Endothelial cell of umbilical vein (primary cell): ENCODE results near the gene SIRT4. TPM values are rescaled to one million over a fixed set of nuclear protein-coding genes. Genes with fewer than 3 reads are reported as not detected.

Experiments
- BruUV-seq: library from RNA; stranded (reverse); fragments of 400-500 nt; replicated peaks from 2 replicates; lab custom pipeline; 2021; lab: Mats Ljungman, UMichigan
- CTCF ChIA-PET: fragments of 300-600, 350-600 bp; sonication (Branson Sonifier 250); formaldehyde crosslinking; loops from one replicate; lab custom pipeline; 2021; ENCODE audit warnings: antibody characterized with exemption, inconsistent platforms; lab: Charles Lee
- POLR2A ChIA-PET: fragments of 300-600, 350-600 bp; sonication (Branson Sonifier 250); formaldehyde crosslinking; loops from one replicate; lab custom pipeline; 2021; ENCODE audit warnings: antibody characterized with exemption, inconsistent platforms; lab: Charles Lee
- DNase-seq: peaks from one replicate; pipeline ENCODE4 v3.0.0-alpha.2; 2011; ENCODE audit warnings: low read depth, low spot score
- FAIRE-seq: peaks from 2 replicates; lab custom pipeline; 2011; peaks lifted over from hg19 to GRCh38; lab: Jason Lieb, UNC
- H2AFZ ChIP-seq: 2 replicates; pipeline ENCODE4 v1.6.0; 2012; ENCODE audit warnings: low read depth, low read length, control low read depth, inconsistent platforms
- H3K27ac ChIP-seq: 2 replicates; pipeline ENCODE4 v1.5.1; 2011; ENCODE audit warnings: low read depth, mild to moderate bottlenecking, control low read depth, low read length, moderate library complexity; ENCODE audit not compliant: insufficient read depth
- H3K27me3 ChIP-seq, 2 experiments: 2 replicates each; pipeline versions ENCODE4 v1.6.0 to v1.6.1; 2011; ENCODE audit warnings: low read length in 2 of 2, mixed read lengths in 1 of 2; ENCODE audit not compliant: control insufficient read depth in 2 of 2, insufficient read depth in 2 of 2
- H3K36me3 ChIP-seq, 2 experiments: 2 replicates in 1 of 2; 3 replicates in 1 of 2; pipeline ENCODE4 v1.5.1; 2011; ENCODE audit warnings: low read length in 2 of 2, mild to moderate bottlenecking in 1 of 2, moderate library complexity in 1 of 2; ENCODE audit not compliant: control insufficient read depth in 2 of 2, insufficient read depth in 2 of 2; ENCODE audit errors: extremely low read depth in 1 of 2
- H3K4me1 ChIP-seq: 3 replicates; pipeline ENCODE4 v1.5.1; 2011; ENCODE audit warnings: mild to moderate bottlenecking, low read length; ENCODE audit not compliant: control insufficient read depth, insufficient read depth; ENCODE audit errors: extremely low read depth
- H3K4me2 ChIP-seq: 2 replicates; pipeline ENCODE4 v1.6.1; 2011; ENCODE audit warnings: low read length, control low read depth, mixed read lengths; ENCODE audit not compliant: insufficient read depth
- H3K4me3 ChIP-seq, 3 experiments: fragments of 200-600 bp in 1 of 3; sonication (generic), shearing (Covaris generic) in 1 of 3; replicated peaks in 1 of 3; 2 replicates each; pipeline ENCODE4 v1.5.1; 2011 to 2016; ENCODE audit warnings: control low read depth in 3 of 3, low read length in 3 of 3, mild to moderate bottlenecking in 2 of 3, inconsistent platforms in 1 of 3, low read depth in 1 of 3, moderate library complexity in 1 of 3; ENCODE audit not compliant: insufficient read depth in 1 of 3
- H3K79me2 ChIP-seq: 2 replicates; pipeline ENCODE4 v1.6.0; 2012; ENCODE audit warnings: low read length, inconsistent platforms; ENCODE audit not compliant: control insufficient read depth, insufficient read depth
- H3K9ac ChIP-seq: replicated peaks from 2 replicates; pipeline ENCODE3; 2011; ENCODE audit warnings: low read length, control low read depth; ENCODE audit not compliant: insufficient read depth; ENCODE audit errors: extremely low read depth
- H3K9me1 ChIP-seq: replicated peaks from 3 replicates; pipeline ENCODE4 v1.6.0; 2011; ENCODE audit warnings: mild to moderate bottlenecking, low read length; ENCODE audit not compliant: control insufficient read depth, insufficient read depth; ENCODE audit errors: extremely low read depth
- H3K9me3 ChIP-seq: replicated peaks from 2 replicates; pipeline ENCODE4 v1.5.1; 2012; ENCODE audit warnings: low read length, inconsistent platforms; ENCODE audit not compliant: control insufficient read depth, insufficient read depth
- H4K20me1 ChIP-seq: replicated peaks from 2 replicates; pipeline ENCODE3; 2011; ENCODE audit warnings: mild to moderate bottlenecking, low read length; ENCODE audit not compliant: control insufficient read depth, insufficient read depth; ENCODE audit errors: extremely low read depth
- CTCF ChIP-seq, 2 donors: IDR thresholded peaks; 1 replicate in 1 of 2; 2 replicates in 1 of 2; pipeline ENCODE4 v1.5.1; 2011; ENCODE audit warnings: low read length in 2 of 2, mild to moderate bottlenecking in 2 of 2, moderate library complexity in 2 of 2, control low read depth in 1 of 2, inconsistent platforms in 1 of 2, low read depth in 1 of 2; ENCODE audit not compliant: insufficient read depth in 1 of 2; ENCODE audit errors: extremely low read depth in 1 of 2
- EZH2 ChIP-seq: IDR thresholded peaks from 2 replicates; pipeline ENCODE4 v1.6.1; 2012; ENCODE audit warnings: borderline replicate concordance, low read depth, mild to moderate bottlenecking, moderate library complexity, low read length, inconsistent platforms; ENCODE audit not compliant: severe bottlenecking
- FOS ChIP-seq: IDR thresholded peaks from 2 replicates; pipeline ENCODE4 v1.6.1; 2011; ENCODE audit warnings: mild to moderate bottlenecking, low read length, moderate library complexity, borderline replicate concordance; ENCODE audit not compliant: insufficient read depth
- GATA2 ChIP-seq: IDR thresholded peaks from 2 replicates; pipeline ENCODE4 v1.7.0; 2011; ENCODE audit warnings: low read depth, mild to moderate bottlenecking, moderate library complexity, mixed read lengths, low read length; ENCODE audit not compliant: insufficient read length, insufficient read depth
- JUN ChIP-seq: IDR thresholded peaks from 2 replicates; pipeline ENCODE4 v1.6.1; 2011; ENCODE audit warnings: borderline replicate concordance, low read depth; ENCODE audit not compliant: insufficient read length, insufficient read depth
- MAX ChIP-seq: IDR thresholded peaks from 2 replicates; pipeline ENCODE4 v1.6.1; 2011; ENCODE audit not compliant: insufficient read depth, insufficient read length
- MYC ChIP-seq: IDR thresholded peaks from one replicate; pipeline ENCODE4 v1.6.1; 2011; ENCODE audit warnings: mild to moderate bottlenecking, low read depth, low read length
- POLR2A ChIP-seq: IDR thresholded peaks from 2 replicates; pipeline ENCODE4 v1.6.1; 2012; ENCODE audit warnings: low read depth, mild to moderate bottlenecking, control low read depth, low read length
- POLR2AphosphoS5 ChIP-seq: IDR thresholded peaks from 2 replicates; pipeline ENCODE4 v1.6.1; 2012; ENCODE audit warnings: low read depth, mild to moderate bottlenecking, control low read depth, low read length, moderate library complexity; ENCODE audit not compliant: insufficient read depth
- dilution Hi-C: fragments of 300-500 bp; cut with MboI; formaldehyde crosslinking; loops from one replicate; pipeline ENCODE4 v1.15.0; 2019; ENCODE audit warnings: low sequenced_read_pairs; ENCODE audit not compliant: extremely low pct_ligation_motif_present
- intact Hi-C: fragments of 100-400 bp; cut with micrococcal nuclease; formaldehyde crosslinking; loops from one replicate; pipeline ENCODE4 v1.10.0; 2022
- polyA plus RNA-seq, 4 experiments: library from polyadenylated mRNA; depleted of rRNA in 3 of 4; stranded (reverse) in 3 of 4; unstranded in 1 of 4; fragments of >200 nt; gene quantifications; 2 replicates each; pipeline versions ENCODE4 v1.2.1 to v1.2.3, GENCODE V29; 2011 to 2012; ENCODE audit warnings: missing spikeins in 1 of 4
- total RNA-seq: library from RNA; stranded (reverse); gene quantifications from 2 replicates; pipeline ENCODE4 v1.2.3, GENCODE V29; 2021

Gene SIRT4
- total and polyA plus RNA-seq, 2 donors (not counting 3 experiments of a cell fraction or from before 2014, with no cell fraction given): 0.79 to 1.2 TPM

GRCh38 chr12:120264086-120264903, 37.8 kb upstream of the SIRT4 start:
- no peak for TF ChIP-seq JUN
- peak; percentile 41 for TF ChIP-seq POLR2A
- Histone ChIP-seq H3K4me3 (peak overlapping the region; percentile 60 to 91 (median 65)), H3K27ac (peak overlapping the region; percentile 58), H3K9me1 (no peaks in the 10 kb centered on the region), H3K9ac (peak overlapping the region; percentile 94), H2AFZ (no peak overlapping the region), H3K9me3 (no peaks in the 10 kb centered on the region), H3K36me3 (peaks cover 0 to 4% of the 10 kb centered on the region in 2 experiments), H3K27me3 (no peaks in the 10 kb centered on the region), H3K4me1 (peaks cover 56% of the 10 kb centered on the region), H3K79me2 (peaks cover 62% of the 10 kb centered on the region), H4K20me1 (no peaks in the 10 kb centered on the region), H3K4me2 (peak overlapping the region; percentile 91)
- TSS peak; percentile 49 for BruUV-seq
- ChIA-PET POLR2A (interaction anchor here (1.8 to 8.9 kb wide), 5 partner anchors 7 to 64 kb away, joined by 8 to 88 read pairs (median 39); partner anchors contain the start of genes RNU4-1, RNU4-2 and RPLP0), CTCF (interaction anchor here (1.1 to 33.5 kb wide), 9 partner anchors 10 to 63 kb away, joined by 3 to 1402 read pairs (median 21); partner anchors contain the start of genes RNU4-2 and RPLP0)
- DNase-seq (no peak), FAIRE-seq (peak; percentile 82)
- intact Hi-C loops (loop anchor here (2.0 kb wide), 1 partner anchor 13 kb away; no protein-coding TSS in a partner anchor), dilution Hi-C loops (no loop called here)

- H3K9ac ChIP-seq: peak overlapping the region; percentile 94
- no peak overlapping the region for H2AFZ ChIP-seq
- dilution Hi-C loops: no loop called here
- no peaks in the 10 kb centered on the region for H3K36me3 ChIP-seq
- BruUV-seq: no TSS peak
- H3K79me2 ChIP-seq: peaks cover 55% of the 10 kb centered on the region
- intact Hi-C loops: loop anchor here (1.0 to 2.0 kb wide), 5 partner anchors 8 to 64 kb away; partner anchors contain the start of genes RNU4-2 and RPLP0
- H3K9me3 ChIP-seq: no peaks in the 10 kb centered on the region
- H3K9me1 ChIP-seq: no peaks in the 10 kb centered on the region
- TF ChIP-seq MAX (no peak), POLR2AphosphoS5 (peak; percentile 27), CTCF (IDR thresholded peaks at IDR 0.05; ENCODE audit: extremely low read depth in 1 of 2, insufficient read depth in 1 of 2, low read depth in 1 of 2, low read length in 2 of 2) (no peak), POLR2A (peak; percentile 61), MYC (no peak), FOS (no peak), EZH2 (no peak), JUN (no peak), GATA2 (no peak)
- H3K27ac ChIP-seq: peak overlapping the region; percentile 58
- H3K4me3 ChIP-seq: peak overlapping the region; percentile 60 to 91 (median 65)
- H3K27me3 ChIP-seq: no peaks in the 10 kb centered on the region
- FAIRE-seq (no peak), DNase-seq (no peak)
- ChIA-PET CTCF (interaction anchor here (0.6 to 33.5 kb wide), 26 partner anchors 10 to 1492 kb away, joined by 3 to 1402 read pairs (median 6); partner anchors contain the start of genes RNU4-2, RPLP0 and SIRT4), POLR2A (interaction anchor here (0.5 to 8.9 kb wide), 8 partner anchors 8 to 64 kb away, joined by 4 to 88 read pairs (median 26); partner anchors contain the start of genes RNU4-1, RNU4-2 and RPLP0)
- H3K4me2 ChIP-seq: peak overlapping the region; percentile 91
- no peaks in the 10 kb centered on the region for H4K20me1 ChIP-seq
- H3K4me1 ChIP-seq: peaks cover 49% of the 10 kb centered on the region
Measured at GRCh38 chr12:120264904-120265472, 37.1 kb upstream of the SIRT4 start.
